Gastrocnemius medialis (tissue), 4 donors: ENCODE data around the gene ARHGAP25.

Source experiments
- CTCF ChIP-seq, 5 experiments: fragments of 450-650 bp in 3 of 5; fragments of 200-600 bp in 2 of 5; sonication (generic) in 2 of 5; IDR thresholded peaks in 4 of 5; conservative IDR thresholded peaks in 1 of 5; 1 replicate in 4 of 5; 2 replicates in 1 of 5; pipeline ENCODE4 v1.5.1; 2016 to 2019; ENCODE audit warnings: antibody characterized with exemption in 5 of 5, mild to moderate bottlenecking in 3 of 5, moderate library complexity in 3 of 5
- POLR2A ChIP-seq, 2 donors: fragments of 450-650 bp; IDR thresholded peaks; one replicate each; pipeline ENCODE4 v1.6.1; 2017; ENCODE audit warnings: antibody characterized with exemption in 2 of 2, mild to moderate bottlenecking in 2 of 2, moderate library complexity in 2 of 2

- no peak for TF ChIP-seq CTCF (IDR thresholded peaks at IDR 0.05 in 4 of 5, conservative IDR thresholded peaks at IDR 0.05 in 1 of 5)
- no peak for TF ChIP-seq POLR2A (IDR thresholded peaks at IDR 0.05)
These were observed 120.9 kb downstream of the ARHGAP25 start for GRCh38 chr2:68855550-68855949.
